Smooth muscle cell (in vitro differentiated cells): ENCODE results near the gene COL4A2. TPM values are rescaled to one million over a fixed set of nuclear protein-coding genes. Genes with fewer than 3 reads are reported as not detected.

ENCODE experiments used
- DNase-seq: peaks from one replicate; lab custom pipeline; 2025; ENCODE audit not compliant: unreplicated experiment; lab: John Stamatoyannopoulos, UW
- H2AFZ ChIP-seq: fragments of 200-600 bp; sonication (generic); 2 replicates; pipeline ENCODE4 v1.6.0; 2016; ENCODE audit warnings: antibody characterized with exemption, low read depth, mild to moderate bottlenecking
- H3F3A ChIP-seq: fragments of 200-600 bp; sonication (generic); 2 replicates; pipeline ENCODE4 v1.6.0; 2017; ENCODE audit warnings: antibody characterized with exemption, low read depth
- H3K27ac ChIP-seq: fragments of 200-600 bp; sonication (generic); 2 replicates; pipeline ENCODE4 v1.5.1; 2016; ENCODE audit warnings: low read depth, mild to moderate bottlenecking
- H3K27me3 ChIP-seq: fragments of 200-600 bp; sonication (generic); 2 replicates; pipeline ENCODE4 v1.6.1; 2016; ENCODE audit warnings: low read depth, mild to moderate bottlenecking
- H3K36me3 ChIP-seq: fragments of 200-600 bp; sonication (generic); 2 replicates; pipeline ENCODE4 v1.5.1; 2016; ENCODE audit warnings: low read depth
- H3K4me1 ChIP-seq: fragments of 200-600 bp; sonication (generic); 2 replicates; pipeline ENCODE4 v1.5.1; 2016; ENCODE audit warnings: low read depth
- H3K4me2 ChIP-seq: fragments of 200-600 bp; sonication (generic); 2 replicates; pipeline ENCODE4 v1.6.0; 2016; ENCODE audit warnings: mild to moderate bottlenecking
- H3K4me3 ChIP-seq: fragments of 200-600 bp; sonication (generic); 2 replicates; pipeline ENCODE4 v1.5.1; 2016; ENCODE audit warnings: mild to moderate bottlenecking
- H3K79me2 ChIP-seq: fragments of 200-600 bp; sonication (generic); 2 replicates; pipeline ENCODE4 v1.6.0; 2016; ENCODE audit warnings: low read depth, mild to moderate bottlenecking
- H3K9ac ChIP-seq: fragments of 200-600 bp; sonication (generic); 2 replicates; pipeline ENCODE4 v1.6.0; 2016; ENCODE audit warnings: low read depth
- H3K9me3 ChIP-seq: fragments of 200-600 bp; sonication (generic); replicated peaks from 2 replicates; pipeline ENCODE4 v1.5.1; 2016; ENCODE audit warnings: low read depth
- H4K20me1 ChIP-seq: fragments of 200-600 bp; sonication (generic); 2 replicates; pipeline ENCODE4 v1.6.0; 2016; ENCODE audit warnings: low read depth
- whole genome bisulfite sequencing: methylation state at CpG from one replicate; pipeline ENCODE4 v1.1.7; 2016; ENCODE audit warnings: low lambda C conversion rate; 5-methylcytosine and 5-hydroxymethylcytosine counted together
- polyA plus RNA-seq: library from polyadenylated mRNA; unstranded; fragments of >200 nt; fragmentation: Nextera tagmentation; extraction: Ambion mirVana; gene quantifications from 2 replicates; pipeline ENCODE4 v1.2.1, GENCODE V29; 2016
- total RNA-seq: library from RNA; depleted of rRNA; stranded (reverse); fragments of >200 nt; gene quantifications from 2 replicates; pipeline ENCODE4 v1.2.3, GENCODE V29; 2014
- TF ChIP-seq, protein P1 (sequence below): fragments of 200-600 bp; sonication (generic); IDR thresholded peaks from 2 replicates; pipeline ENCODE4 v1.5.1; 2017; ENCODE audit warnings: borderline replicate concordance, mild to moderate bottlenecking, antibody characterized with exemption; ENCODE audit not compliant: insufficient read depth, poor library complexity, severe bottlenecking

COL4A2 gene
- total and polyA plus RNA-seq, 2 experiments from 2014 or later = 1,456 to 2,786 TPM

DNA sequence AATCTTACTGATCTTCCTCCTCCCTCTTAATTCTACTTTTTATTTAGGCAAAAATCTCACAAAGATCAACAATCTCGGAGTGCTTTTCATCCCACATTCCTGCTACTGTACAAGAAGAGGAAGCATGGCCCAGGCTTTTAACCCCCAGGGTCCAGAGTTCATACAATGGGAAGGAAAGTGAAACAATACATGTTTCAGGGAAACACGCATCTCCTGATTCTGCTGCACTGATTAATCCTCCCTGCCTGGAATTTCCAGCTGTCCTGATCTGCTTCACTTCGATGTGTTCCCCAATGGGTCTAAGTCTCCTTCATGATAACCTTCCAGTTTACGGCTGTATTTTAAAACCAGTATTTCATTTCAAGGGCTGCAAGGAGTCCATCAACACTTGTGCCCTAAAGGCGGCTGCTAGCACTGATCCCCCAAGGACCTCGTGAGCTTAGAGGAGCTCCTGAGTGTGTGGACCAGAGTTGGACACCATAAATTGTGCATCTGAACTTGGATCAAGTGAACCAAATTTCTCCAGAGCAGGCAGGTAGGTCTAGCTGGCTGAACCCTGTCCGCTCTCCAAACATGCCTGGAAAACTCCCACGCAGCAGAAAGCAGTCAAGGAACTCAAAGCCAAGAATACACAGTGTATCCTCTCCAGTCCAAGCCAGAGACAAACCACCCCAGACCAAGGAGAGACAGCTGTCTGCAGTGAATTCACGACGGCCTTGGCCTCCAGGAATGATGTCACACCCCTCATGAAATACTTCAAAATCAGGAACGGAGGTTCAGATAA is 44.4 kb upstream of the COL4A2 start:
- peak overlapping the region; percentile 36 for H3K27ac ChIP-seq
- no peak overlapping the region for H3K4me2 ChIP-seq
- no peak for DNase-seq
- H3K9me3 ChIP-seq = no peaks in the 10 kb centered on the region
- WGBS = 36% methylated on average over 11 of the region's 11 CpGs
- peaks cover 97% of the 10 kb centered on the region for H3K79me2 ChIP-seq
- H3K36me3 ChIP-seq = no peaks in the 10 kb centered on the region
- no peak overlapping the region for H3K9ac ChIP-seq
- H4K20me1 ChIP-seq = peaks cover 100% of the 10 kb centered on the region
- TF ChIP-seq, protein P1, sequence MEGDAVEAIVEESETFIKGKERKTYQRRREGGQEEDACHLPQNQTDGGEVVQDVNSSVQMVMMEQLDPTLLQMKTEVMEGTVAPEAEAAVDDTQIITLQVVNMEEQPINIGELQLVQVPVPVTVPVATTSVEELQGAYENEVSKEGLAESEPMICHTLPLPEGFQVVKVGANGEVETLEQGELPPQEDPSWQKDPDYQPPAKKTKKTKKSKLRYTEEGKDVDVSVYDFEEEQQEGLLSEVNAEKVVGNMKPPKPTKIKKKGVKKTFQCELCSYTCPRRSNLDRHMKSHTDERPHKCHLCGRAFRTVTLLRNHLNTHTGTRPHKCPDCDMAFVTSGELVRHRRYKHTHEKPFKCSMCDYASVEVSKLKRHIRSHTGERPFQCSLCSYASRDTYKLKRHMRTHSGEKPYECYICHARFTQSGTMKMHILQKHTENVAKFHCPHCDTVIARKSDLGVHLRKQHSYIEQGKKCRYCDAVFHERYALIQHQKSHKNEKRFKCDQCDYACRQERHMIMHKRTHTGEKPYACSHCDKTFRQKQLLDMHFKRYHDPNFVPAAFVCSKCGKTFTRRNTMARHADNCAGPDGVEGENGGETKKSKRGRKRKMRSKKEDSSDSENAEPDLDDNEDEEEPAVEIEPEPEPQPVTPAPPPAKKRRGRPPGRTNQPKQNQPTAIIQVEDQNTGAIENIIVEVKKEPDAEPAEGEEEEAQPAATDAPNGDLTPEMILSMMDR = no peak
- H2AFZ ChIP-seq = no peak overlapping the region
- peaks cover 66% of the 10 kb centered on the region for H3F3A ChIP-seq
- no peak overlapping the region for H3K4me3 ChIP-seq
- H3K4me1 ChIP-seq = peaks cover 82% of the 10 kb centered on the region
- H3K27me3 ChIP-seq = no peaks in the 10 kb centered on the region

DNA sequence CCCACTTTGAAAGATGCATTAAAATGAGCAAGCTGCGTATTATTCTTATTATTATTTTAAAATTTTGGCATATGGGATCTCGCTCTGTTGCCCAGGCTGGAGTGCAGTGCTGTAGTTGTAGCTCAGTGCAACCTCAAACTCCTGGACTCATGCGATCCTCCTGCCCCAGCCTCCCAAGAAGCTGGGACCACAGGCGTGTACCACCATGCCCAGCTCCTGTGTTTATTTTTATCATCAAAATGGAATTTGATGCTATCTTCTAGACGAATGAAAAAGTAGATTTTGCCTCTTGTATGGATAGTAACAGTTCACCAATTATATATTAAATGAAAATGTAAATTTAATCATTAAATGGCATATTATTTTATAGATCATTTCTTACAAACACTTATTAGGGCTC is 43.7 kb upstream of the COL4A2 start:
- no peak for DNase-seq
- 63% methylated on average over 5 of the region's 5 CpGs for WGBS
- H3K36me3 ChIP-seq = no peaks in the 10 kb centered on the region
- peaks cover 97% of the 10 kb centered on the region for H3K79me2 ChIP-seq
- no peak overlapping the region for H2AFZ ChIP-seq
- H3K27me3 ChIP-seq = no peaks in the 10 kb centered on the region
- no peak overlapping the region for H3K4me3 ChIP-seq
- TF ChIP-seq, protein P1 = no peak
- no peak overlapping the region for H3K9ac ChIP-seq
- H3F3A ChIP-seq = peaks cover 64% of the 10 kb centered on the region
- peak overlapping the region; percentile 36 for H3K27ac ChIP-seq
- H3K4me1 ChIP-seq = peaks cover 89% of the 10 kb centered on the region
- H3K4me2 ChIP-seq = peak overlapping the region; percentile 44
- H4K20me1 ChIP-seq = peaks cover 100% of the 10 kb centered on the region
- no peaks in the 10 kb centered on the region for H3K9me3 ChIP-seq

DNA sequence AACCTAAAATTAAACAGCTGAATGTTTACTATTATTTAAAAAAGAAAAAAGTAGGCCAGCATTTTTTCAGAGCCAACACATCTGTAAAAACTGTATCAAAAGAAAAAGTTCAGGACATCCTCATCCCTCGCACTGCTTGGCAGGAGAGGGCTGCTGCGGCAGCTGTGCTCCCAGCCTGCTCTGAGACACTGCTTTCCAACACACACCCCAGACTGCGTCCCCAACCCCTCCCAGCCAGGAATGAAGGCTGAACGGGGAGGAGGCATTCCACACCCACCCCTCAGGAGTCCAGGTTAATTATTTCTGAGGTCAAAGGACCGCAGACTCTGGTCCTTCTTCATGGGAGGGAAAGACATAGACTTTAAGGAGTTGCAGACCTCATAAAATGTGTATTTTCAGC is 43.2 kb upstream of the COL4A2 start:
- Histone ChIP-seq H3K4me3 (no peak overlapping the region), H3K4me2 (peak overlapping the region; percentile 44), H3K79me2 (peaks cover 97% of the 10 kb centered on the region), H3K36me3 (no peaks in the 10 kb centered on the region), H4K20me1 (peaks cover 100% of the 10 kb centered on the region), H3K9ac (no peak overlapping the region), H3K27ac (peak overlapping the region; percentile 36), H3K4me1 (peaks cover 85% of the 10 kb centered on the region), H3K9me3 (no peaks in the 10 kb centered on the region), H3F3A (peaks cover 65% of the 10 kb centered on the region), H3K27me3 (no peaks in the 10 kb centered on the region), H2AFZ (no peak overlapping the region)
- TF ChIP-seq, protein P1 = no peak
- 50% methylated on average over 5 of the region's 5 CpGs for WGBS
- no peak for DNase-seq

DNA sequence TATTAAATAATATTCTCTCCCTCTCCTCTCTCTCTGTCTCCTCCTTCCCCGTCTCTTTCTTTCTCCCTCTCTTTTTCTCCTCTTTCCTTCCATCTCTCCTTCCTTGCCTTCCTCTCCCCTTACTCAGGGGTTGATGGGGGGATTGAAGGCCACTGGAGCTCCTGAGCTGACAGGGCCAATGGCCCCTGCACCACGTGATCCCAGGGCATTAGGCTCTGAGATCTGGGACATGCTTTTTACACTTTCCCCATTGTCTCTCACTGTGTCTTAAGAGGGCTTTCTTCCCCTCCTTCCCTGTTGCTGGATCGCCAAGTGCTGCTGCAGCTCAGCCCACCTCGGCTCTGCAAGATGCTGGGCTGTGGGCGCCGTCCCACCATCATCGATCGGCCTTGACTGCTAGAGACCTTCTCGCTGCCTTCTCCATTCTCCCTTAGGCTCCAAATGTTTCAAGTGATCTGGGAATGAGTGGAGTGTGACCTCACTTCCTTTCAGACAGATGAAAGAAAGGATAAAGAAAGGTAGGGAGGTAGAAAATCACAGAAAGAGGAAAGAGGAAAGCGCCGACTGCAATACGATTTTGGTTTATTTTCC is 42.3 kb upstream of the COL4A2 start:
- H3K9ac ChIP-seq = no peak overlapping the region
- no peaks in the 10 kb centered on the region for H3K9me3 ChIP-seq
- peaks cover 97% of the 10 kb centered on the region for H3K79me2 ChIP-seq
- no peaks in the 10 kb centered on the region for H3K36me3 ChIP-seq
- peaks cover 100% of the 10 kb centered on the region for H4K20me1 ChIP-seq
- H2AFZ ChIP-seq = no peak overlapping the region
- H3K4me1 ChIP-seq = peaks cover 76% of the 10 kb centered on the region
- H3K27ac ChIP-seq = peak overlapping the region; percentile 36
- peaks cover 70% of the 10 kb centered on the region for H3F3A ChIP-seq
- WGBS = 87% methylated on average over 12 of the region's 12 CpGs
- H3K4me3 ChIP-seq = no peak overlapping the region
- H3K4me2 ChIP-seq = peak overlapping the region; percentile 44
- no peaks in the 10 kb centered on the region for H3K27me3 ChIP-seq
- no peak for DNase-seq
- TF ChIP-seq, protein P1 = no peak
